ENCODE data around the gene MARCHF2. TPM values are rescaled to one million over a fixed set of nuclear protein-coding genes. Genes with fewer than 3 reads are reported as not detected.

The MARCHF2 gene
- total RNA-seq, 1 experiment from 2014 or later: 27.5 TPM

DNA sequence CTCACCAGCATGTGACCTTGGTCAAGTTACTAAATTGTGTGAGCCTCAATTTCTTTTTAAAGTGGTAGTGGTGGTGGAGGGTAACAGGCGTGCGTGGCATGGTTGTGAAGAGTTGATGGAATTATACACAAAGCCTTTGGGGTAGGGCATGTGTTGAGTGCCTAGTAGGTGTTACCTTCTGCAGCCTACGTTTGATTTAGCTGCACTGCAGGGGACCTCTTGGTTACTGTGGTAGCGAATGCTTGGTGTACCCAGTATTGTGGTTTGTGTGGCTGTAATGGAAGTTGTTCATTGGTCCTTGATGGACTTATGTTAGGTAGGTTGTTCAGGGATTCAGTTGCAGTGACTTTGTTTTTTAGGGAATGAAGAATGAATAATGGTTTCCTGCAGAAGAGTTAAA lies 64.8 kb downstream of the MARCHF2 start:
- Histone ChIP-seq H3K56ac (ENCODE audit: insufficient read length, low read depth, low read length) (no peak overlapping the region), H3K79me2 (ENCODE audit: insufficient read depth, low read length) (peaks cover 41% of the 10 kb centered on the region; the same call in 1 of the 2 replicates), H2BK12ac (ENCODE audit: insufficient read length, low read depth, low read length) (no peak overlapping the region), H3K4me1 (ENCODE audit: insufficient read depth, low read length) (no peaks in the 10 kb centered on the region), H3K4ac (ENCODE audit: low read depth, low read length) (no peak overlapping the region), H3K18ac (ENCODE audit: insufficient read length, low read depth, low read length) (no peak overlapping the region), H2BK5ac (ENCODE audit: insufficient read length, low read length) (no peak overlapping the region), H4K5ac (ENCODE audit: insufficient read length, low read depth, low read length) (no peak overlapping the region), H3K9ac (ENCODE audit: extremely low read depth, insufficient read length, low read length) (no peak overlapping the region), H2AK5ac (ENCODE audit: insufficient read length, low read length) (no peak overlapping the region), H2BK15ac (ENCODE audit: low read depth, low read length) (no peak overlapping the region), H3K4me2 (ENCODE audit: insufficient read depth, insufficient read length, low read length) (no peak overlapping the region), H3K79me1 (ENCODE audit: insufficient read depth, low read depth, low read length, poor library complexity, severe bottlenecking) (peaks cover 4% of the 10 kb centered on the region), H3K23me2 (ENCODE audit: insufficient read length, low read depth, low read length, poor library complexity, severe bottlenecking) (no peaks in the 10 kb centered on the region), H3K23ac (ENCODE audit: insufficient read length, low read depth, low read length) (no peak overlapping the region), H3K9me3 (ENCODE audit: control insufficient read depth, low read depth, low read length) (no peaks in the 10 kb centered on the region), H4K91ac (ENCODE audit: insufficient read length, low read depth, low read length) (no peak overlapping the region), H3K27me3 (ENCODE audit: insufficient read depth, low read length) (no peaks in the 10 kb centered on the region), H4K20me1 (ENCODE audit: control insufficient read depth, insufficient read depth, insufficient read length) (peaks cover 2% of the 10 kb centered on the region), H3K27ac (ENCODE audit: insufficient read length, low read depth, low read length) (no peak overlapping the region), H3K14ac (ENCODE audit: insufficient read depth, low read length) (no peak overlapping the region), H2BK20ac (ENCODE audit: low read depth, low read length, poor library complexity, severe bottlenecking) (no peak overlapping the region), H2BK120ac (ENCODE audit: low read depth, low read length, poor library complexity, severe bottlenecking) (no peak overlapping the region), H2AFZ (ENCODE audit: low read length) (no peak overlapping the region), H3T11ph (ENCODE audit: low read length) (no peak overlapping the region), H4K8ac (replicated peaks; ENCODE audit: insufficient read length, low read depth, low read length) (no peak overlapping the region)
- no peaks in the 10 kb centered on the region; the same call in 1 of the 2 replicates for H3K27me3 Mint-ChIP-seq (ENCODE audit: low read depth)
- peak overlapping the region in 2 of 3 experiments; percentile 19 to 81; a peak in 4 of 7 replicates for H3K27ac Mint-ChIP-seq
- no peak for DNase-seq
- no peak overlapping the region for H3K4me3 Mint-ChIP-seq
- H3K4me1 Mint-ChIP-seq: peaks cover 3 to 6% of the 10 kb centered on the region in 2 experiments; a peak in 1 of 4 replicates
- H3K9me3 Mint-ChIP-seq: no peaks in the 10 kb centered on the region
- no CpG with 5 or more reads among the region's 4 CpGs for WGBS (ENCODE audit: extremely low coverage, insufficient read length, low lambda C conversion rate)
- TF ChIP-seq, protein P1, sequence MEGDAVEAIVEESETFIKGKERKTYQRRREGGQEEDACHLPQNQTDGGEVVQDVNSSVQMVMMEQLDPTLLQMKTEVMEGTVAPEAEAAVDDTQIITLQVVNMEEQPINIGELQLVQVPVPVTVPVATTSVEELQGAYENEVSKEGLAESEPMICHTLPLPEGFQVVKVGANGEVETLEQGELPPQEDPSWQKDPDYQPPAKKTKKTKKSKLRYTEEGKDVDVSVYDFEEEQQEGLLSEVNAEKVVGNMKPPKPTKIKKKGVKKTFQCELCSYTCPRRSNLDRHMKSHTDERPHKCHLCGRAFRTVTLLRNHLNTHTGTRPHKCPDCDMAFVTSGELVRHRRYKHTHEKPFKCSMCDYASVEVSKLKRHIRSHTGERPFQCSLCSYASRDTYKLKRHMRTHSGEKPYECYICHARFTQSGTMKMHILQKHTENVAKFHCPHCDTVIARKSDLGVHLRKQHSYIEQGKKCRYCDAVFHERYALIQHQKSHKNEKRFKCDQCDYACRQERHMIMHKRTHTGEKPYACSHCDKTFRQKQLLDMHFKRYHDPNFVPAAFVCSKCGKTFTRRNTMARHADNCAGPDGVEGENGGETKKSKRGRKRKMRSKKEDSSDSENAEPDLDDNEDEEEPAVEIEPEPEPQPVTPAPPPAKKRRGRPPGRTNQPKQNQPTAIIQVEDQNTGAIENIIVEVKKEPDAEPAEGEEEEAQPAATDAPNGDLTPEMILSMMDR (conservative IDR thresholded peaks at IDR 0.05): no peak
- peaks cover 49 to 85% (median 83%) of the 10 kb centered on the region in 3 experiments; a peak in 6 of 7 replicates for H3K36me3 Mint-ChIP-seq (ENCODE audit: insufficient read depth in 1 of 3, low read depth in 3 of 3)

Data from H9 (cell line).